ENCODE measurements around the gene MALRD1.

DNA sequence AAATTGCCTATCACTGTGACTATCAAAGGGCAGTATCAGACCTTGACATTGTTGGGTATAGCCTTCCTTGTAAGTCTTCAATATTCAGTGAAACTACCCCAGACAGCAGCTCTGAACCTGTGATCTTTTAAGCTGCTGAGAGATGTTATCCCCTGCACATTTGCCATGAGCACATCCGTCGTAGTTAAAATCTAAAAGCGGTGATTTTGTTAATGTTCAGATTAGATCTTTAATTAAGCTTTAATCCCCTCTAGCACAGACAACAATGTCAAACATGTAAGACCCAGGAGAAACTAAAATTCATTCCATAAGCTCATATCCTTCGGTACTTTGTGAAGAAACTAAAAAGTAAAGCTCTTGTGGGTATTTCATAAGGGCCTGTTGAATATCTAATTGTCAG lies 105.8 kb downstream of the MALRD1 start:
- TF ChIP-seq EP300 (IDR thresholded peaks at IDR 0.05), result no peak
- TF ChIP-seq, protein P1, sequence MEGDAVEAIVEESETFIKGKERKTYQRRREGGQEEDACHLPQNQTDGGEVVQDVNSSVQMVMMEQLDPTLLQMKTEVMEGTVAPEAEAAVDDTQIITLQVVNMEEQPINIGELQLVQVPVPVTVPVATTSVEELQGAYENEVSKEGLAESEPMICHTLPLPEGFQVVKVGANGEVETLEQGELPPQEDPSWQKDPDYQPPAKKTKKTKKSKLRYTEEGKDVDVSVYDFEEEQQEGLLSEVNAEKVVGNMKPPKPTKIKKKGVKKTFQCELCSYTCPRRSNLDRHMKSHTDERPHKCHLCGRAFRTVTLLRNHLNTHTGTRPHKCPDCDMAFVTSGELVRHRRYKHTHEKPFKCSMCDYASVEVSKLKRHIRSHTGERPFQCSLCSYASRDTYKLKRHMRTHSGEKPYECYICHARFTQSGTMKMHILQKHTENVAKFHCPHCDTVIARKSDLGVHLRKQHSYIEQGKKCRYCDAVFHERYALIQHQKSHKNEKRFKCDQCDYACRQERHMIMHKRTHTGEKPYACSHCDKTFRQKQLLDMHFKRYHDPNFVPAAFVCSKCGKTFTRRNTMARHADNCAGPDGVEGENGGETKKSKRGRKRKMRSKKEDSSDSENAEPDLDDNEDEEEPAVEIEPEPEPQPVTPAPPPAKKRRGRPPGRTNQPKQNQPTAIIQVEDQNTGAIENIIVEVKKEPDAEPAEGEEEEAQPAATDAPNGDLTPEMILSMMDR (IDR thresholded peaks at IDR 0.05), result no peak
